Measurements from ENCODE around the gene SLC9A7.

The SLC9A7 gene

GRCh38 chrX:46617906-46618305 is 141.0 kb downstream of the SLC9A7 start:
- Histone ChIP-seq H3K9me3 (ENCODE audit: control insufficient read depth, insufficient read depth, low read length) (no peaks in the 10 kb centered on the region), H3K4me1 (ENCODE audit: control insufficient read depth, insufficient read depth, low read length) (peaks cover 3% of the 10 kb centered on the region), H3K36me3 (ENCODE audit: control insufficient read depth, insufficient read depth, low read length) (peaks cover 9% of the 10 kb centered on the region), H3K4me3 (ENCODE audit: low read depth, low read length) (no peak overlapping the region), H3K9ac (ENCODE audit: low read depth, low read length) (no peak overlapping the region), H3K27me3 (ENCODE audit: control insufficient read depth, insufficient read depth, low read length) (no peaks in the 10 kb centered on the region)

- no peak overlapping the region for H3K9ac ChIP-seq (ENCODE audit: low read depth, low read length)
- H3K36me3 ChIP-seq (ENCODE audit: control insufficient read depth, insufficient read depth, low read length): peaks cover 6% of the 10 kb centered on the region
- H3K4me1 ChIP-seq (ENCODE audit: control insufficient read depth, insufficient read depth, low read length): no peaks in the 10 kb centered on the region
- no peak overlapping the region for H3K4me3 ChIP-seq (ENCODE audit: low read depth, low read length)
- H3K9me3 ChIP-seq (ENCODE audit: control insufficient read depth, insufficient read depth, low read length): no peaks in the 10 kb centered on the region
- no peaks in the 10 kb centered on the region for H3K27me3 ChIP-seq (ENCODE audit: control insufficient read depth, insufficient read depth, low read length)
These were observed 147.1 kb downstream of the SLC9A7 start for GRCh38 chrX:46611658-46612362.

- Histone ChIP-seq H3K9me3 (ENCODE audit: control insufficient read depth, insufficient read depth, low read length) (no peaks in the 10 kb centered on the region), H3K9ac (ENCODE audit: low read depth, low read length) (no peak overlapping the region), H3K36me3 (ENCODE audit: control insufficient read depth, insufficient read depth, low read length) (peaks cover 6% of the 10 kb centered on the region), H3K4me1 (ENCODE audit: control insufficient read depth, insufficient read depth, low read length) (no peaks in the 10 kb centered on the region), H3K27me3 (ENCODE audit: control insufficient read depth, insufficient read depth, low read length) (no peaks in the 10 kb centered on the region), H3K4me3 (ENCODE audit: low read depth, low read length) (no peak overlapping the region)
These were observed 148.8 kb downstream of the SLC9A7 start for GRCh38 chrX:46610070-46610658.

- H3K9ac ChIP-seq (ENCODE audit: low read depth, low read length): no peak overlapping the region
- no peaks in the 10 kb centered on the region for H3K9me3 ChIP-seq (ENCODE audit: control insufficient read depth, insufficient read depth, low read length)
- H3K4me3 ChIP-seq (ENCODE audit: low read depth, low read length): no peak overlapping the region
- no peaks in the 10 kb centered on the region for H3K27me3 ChIP-seq (ENCODE audit: control insufficient read depth, insufficient read depth, low read length)
- H3K4me1 ChIP-seq (ENCODE audit: control insufficient read depth, insufficient read depth, low read length): no peaks in the 10 kb centered on the region
- no peaks in the 10 kb centered on the region for H3K36me3 ChIP-seq (ENCODE audit: control insufficient read depth, insufficient read depth, low read length)
These were observed 151.0 kb downstream of the SLC9A7 start for GRCh38 chrX:46607916-46608315.

- H3K4me1 ChIP-seq (ENCODE audit: control insufficient read depth, insufficient read depth, low read length): no peaks in the 10 kb centered on the region
- H3K36me3 ChIP-seq (ENCODE audit: control insufficient read depth, insufficient read depth, low read length): no peaks in the 10 kb centered on the region
- H3K27me3 ChIP-seq (ENCODE audit: control insufficient read depth, insufficient read depth, low read length): no peaks in the 10 kb centered on the region
- no peaks in the 10 kb centered on the region for H3K9me3 ChIP-seq (ENCODE audit: control insufficient read depth, insufficient read depth, low read length)
- H3K4me3 ChIP-seq (ENCODE audit: low read depth, low read length): no peak overlapping the region
- H3K9ac ChIP-seq (ENCODE audit: low read depth, low read length): no peak overlapping the region
These were observed 156.3 kb downstream of the SLC9A7 start for GRCh38 chrX:46602468-46603102.

GRCh38 chrX:46601283-46601682 is 157.6 kb downstream of the SLC9A7 start:
- no peaks in the 10 kb centered on the region for H3K27me3 ChIP-seq (ENCODE audit: control insufficient read depth, insufficient read depth, low read length)
- H3K36me3 ChIP-seq (ENCODE audit: control insufficient read depth, insufficient read depth, low read length): no peaks in the 10 kb centered on the region
- H3K4me1 ChIP-seq (ENCODE audit: control insufficient read depth, insufficient read depth, low read length): no peaks in the 10 kb centered on the region
- H3K4me3 ChIP-seq (ENCODE audit: low read depth, low read length): no peak overlapping the region
- H3K9ac ChIP-seq (ENCODE audit: low read depth, low read length): no peak overlapping the region
- H3K9me3 ChIP-seq (ENCODE audit: control insufficient read depth, insufficient read depth, low read length): no peaks in the 10 kb centered on the region

- H3K9ac ChIP-seq (ENCODE audit: low read depth, low read length): no peak overlapping the region
- H3K9me3 ChIP-seq (ENCODE audit: control insufficient read depth, insufficient read depth, low read length): peaks cover 3% of the 10 kb centered on the region
- H3K36me3 ChIP-seq (ENCODE audit: control insufficient read depth, insufficient read depth, low read length): no peaks in the 10 kb centered on the region
- H3K27me3 ChIP-seq (ENCODE audit: control insufficient read depth, insufficient read depth, low read length): no peaks in the 10 kb centered on the region
- no peaks in the 10 kb centered on the region for H3K4me1 ChIP-seq (ENCODE audit: control insufficient read depth, insufficient read depth, low read length)
- H3K4me3 ChIP-seq (ENCODE audit: low read depth, low read length): no peak overlapping the region
These were observed 159.8 kb downstream of the SLC9A7 start for GRCh38 chrX:46599051-46599560.

GRCh38 chrX:46597771-46598170 is 161.1 kb downstream of the SLC9A7 start:
- no peaks in the 10 kb centered on the region for H3K27me3 ChIP-seq (ENCODE audit: control insufficient read depth, insufficient read depth, low read length)
- no peak overlapping the region for H3K4me3 ChIP-seq (ENCODE audit: low read depth, low read length)
- peaks cover 3% of the 10 kb centered on the region for H3K9me3 ChIP-seq (ENCODE audit: control insufficient read depth, insufficient read depth, low read length)
- no peak overlapping the region for H3K9ac ChIP-seq (ENCODE audit: low read depth, low read length)
- no peaks in the 10 kb centered on the region for H3K36me3 ChIP-seq (ENCODE audit: control insufficient read depth, insufficient read depth, low read length)
- no peaks in the 10 kb centered on the region for H3K4me1 ChIP-seq (ENCODE audit: control insufficient read depth, insufficient read depth, low read length)

GRCh38 chrX:46597208-46597607 is 161.7 kb downstream of the SLC9A7 start:
- Histone ChIP-seq H3K4me1 (ENCODE audit: control insufficient read depth, insufficient read depth, low read length) (no peaks in the 10 kb centered on the region), H3K9ac (ENCODE audit: low read depth, low read length) (no peak overlapping the region), H3K4me3 (ENCODE audit: low read depth, low read length) (no peak overlapping the region), H3K36me3 (ENCODE audit: control insufficient read depth, insufficient read depth, low read length) (no peaks in the 10 kb centered on the region), H3K27me3 (ENCODE audit: control insufficient read depth, insufficient read depth, low read length) (no peaks in the 10 kb centered on the region), H3K9me3 (ENCODE audit: control insufficient read depth, insufficient read depth, low read length) (peaks cover 3% of the 10 kb centered on the region)

GRCh38 chrX:46595084-46595483 is 163.8 kb downstream of the SLC9A7 start:
- Histone ChIP-seq H3K4me1 (ENCODE audit: control insufficient read depth, insufficient read depth, low read length) (no peaks in the 10 kb centered on the region), H3K36me3 (ENCODE audit: control insufficient read depth, insufficient read depth, low read length) (no peaks in the 10 kb centered on the region), H3K27me3 (ENCODE audit: control insufficient read depth, insufficient read depth, low read length) (no peaks in the 10 kb centered on the region), H3K9me3 (ENCODE audit: control insufficient read depth, insufficient read depth, low read length) (peaks cover 3% of the 10 kb centered on the region), H3K4me3 (ENCODE audit: low read depth, low read length) (no peak overlapping the region), H3K9ac (ENCODE audit: low read depth, low read length) (no peak overlapping the region)

GRCh38 chrX:46589977-46590723 is 168.8 kb downstream of the SLC9A7 start:
- Histone ChIP-seq H3K4me3 (ENCODE audit: low read depth, low read length) (no peak overlapping the region), H3K4me1 (ENCODE audit: control insufficient read depth, insufficient read depth, low read length) (peaks cover 7% of the 10 kb centered on the region), H3K36me3 (ENCODE audit: control insufficient read depth, insufficient read depth, low read length) (no peaks in the 10 kb centered on the region), H3K27me3 (ENCODE audit: control insufficient read depth, insufficient read depth, low read length) (no peaks in the 10 kb centered on the region), H3K9me3 (ENCODE audit: control insufficient read depth, insufficient read depth, low read length) (no peaks in the 10 kb centered on the region), H3K9ac (ENCODE audit: low read depth, low read length) (no peak overlapping the region)

Data from iPS-15b (cell line).